ENCODE data around the gene TCFL5.

TCFL5 gene

DNA sequence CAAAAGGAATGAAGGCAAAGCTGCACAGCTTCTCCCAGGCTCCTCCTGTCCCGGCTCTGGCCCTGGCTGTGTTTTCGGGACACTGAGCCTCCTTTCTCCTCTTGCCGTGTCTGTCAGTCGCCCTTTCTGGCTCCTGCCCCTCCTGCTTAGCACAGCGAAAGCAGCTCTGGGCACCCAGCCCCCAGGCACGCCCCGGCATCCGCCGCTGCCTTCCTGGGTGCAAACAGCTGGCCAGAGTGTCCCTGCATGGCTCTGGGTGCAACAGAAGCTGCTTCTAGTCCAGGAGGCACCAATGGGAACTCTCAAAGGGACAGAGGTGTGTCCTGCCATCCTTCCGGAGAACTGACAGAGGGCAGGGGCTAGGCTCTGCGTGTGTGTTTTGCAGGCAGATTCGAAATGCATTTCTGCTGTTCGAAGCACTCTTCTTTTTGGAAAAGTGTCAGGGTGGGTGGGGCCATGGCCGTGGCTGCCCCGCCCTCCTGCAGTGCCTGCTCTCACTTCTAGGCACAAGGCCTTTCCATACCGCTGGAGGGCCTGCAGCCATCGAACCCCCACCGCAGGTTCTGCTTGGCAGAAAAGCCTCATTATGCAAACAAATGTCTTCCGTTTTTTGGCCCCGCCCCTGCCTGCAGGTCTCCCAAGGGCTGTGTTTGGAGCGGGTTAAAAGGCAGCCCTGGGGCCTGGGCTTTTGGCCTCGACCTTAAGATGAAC is 29.3 kb downstream of the TCFL5 start:
- no peak for DNase-seq

DNA sequence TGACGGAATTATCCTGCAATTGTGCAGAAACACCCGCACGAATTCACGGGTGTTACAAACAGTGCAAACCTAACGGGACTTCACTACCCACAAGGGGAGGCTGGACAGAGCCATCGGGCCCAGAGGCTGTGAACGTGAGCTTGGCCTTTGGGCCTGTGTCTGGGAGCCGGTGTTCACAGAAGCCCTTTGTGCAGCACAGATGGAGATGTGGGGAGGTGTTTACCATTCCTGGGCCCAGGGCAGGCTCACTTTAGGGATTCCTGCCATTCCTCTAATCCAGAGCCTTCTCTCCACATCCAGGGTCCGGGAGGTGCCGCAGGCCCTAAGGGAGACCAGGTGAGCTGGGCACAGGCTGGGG is 29.8 kb downstream of the TCFL5 start:
- no peak for DNase-seq

DNA sequence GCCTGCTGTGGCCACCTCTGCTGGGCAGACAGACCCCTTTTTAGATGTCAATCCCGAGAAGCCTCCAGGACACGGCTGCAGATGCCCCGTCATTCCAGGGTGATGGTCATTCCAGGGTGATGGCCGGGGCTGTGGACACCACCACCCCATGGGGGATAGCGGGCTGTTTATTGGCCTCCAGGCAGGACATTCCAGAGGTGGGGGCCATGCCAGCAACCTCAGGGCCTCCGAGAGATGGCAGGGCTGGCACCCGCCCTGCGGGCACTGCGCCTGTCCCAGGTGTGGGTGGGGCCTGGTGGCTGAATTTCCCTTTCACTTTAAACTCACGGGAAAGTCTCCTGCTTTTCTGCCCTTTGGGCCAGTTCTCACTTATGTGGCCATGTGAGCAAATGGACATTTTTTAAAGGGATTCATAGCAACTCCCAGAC is 30.2 kb downstream of the TCFL5 start:
- no peak for DNase-seq

DNA sequence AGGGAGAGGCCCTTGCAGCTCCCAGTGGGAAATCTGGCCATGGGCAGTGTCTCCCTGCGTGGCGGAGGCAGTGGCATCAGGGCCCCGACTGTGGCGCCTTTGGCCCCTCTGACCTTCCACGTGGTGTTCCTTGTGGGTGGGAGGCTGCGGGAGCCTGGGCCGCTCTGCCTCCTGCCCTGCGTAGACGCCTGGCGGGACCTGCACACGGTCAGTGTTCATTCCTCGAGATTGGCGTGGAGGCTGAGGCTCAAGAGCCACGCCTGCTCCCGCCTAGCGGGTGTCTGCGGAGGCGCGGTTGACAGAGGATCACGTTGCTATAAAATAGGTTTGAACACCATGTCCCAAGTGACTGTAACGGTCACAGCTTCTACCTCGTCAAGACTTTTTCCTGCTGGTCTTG is 30.8 kb downstream of the TCFL5 start:
- DNase-seq: no peak

DNA sequence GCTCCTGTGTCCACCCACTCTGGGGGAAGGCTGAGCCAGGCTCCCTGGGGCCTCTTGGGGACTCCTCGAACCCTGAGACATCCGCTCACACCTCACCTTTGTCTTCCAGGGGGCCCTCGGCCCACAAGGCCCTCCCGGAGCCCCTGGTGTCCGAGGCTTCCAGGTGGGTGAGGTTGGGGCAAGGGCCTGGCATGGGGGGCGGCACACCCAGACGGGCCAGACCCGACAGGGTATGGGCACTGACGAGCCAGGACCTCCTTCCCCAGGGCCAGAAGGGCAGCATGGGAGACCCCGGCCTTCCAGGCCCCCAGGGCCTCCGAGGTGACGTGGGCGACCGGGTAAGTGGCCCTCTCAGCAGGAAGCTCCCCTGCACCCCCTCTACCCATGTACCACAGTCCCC is 31.4 kb downstream of the TCFL5 start:
- no peak for DNase-seq

DNA sequence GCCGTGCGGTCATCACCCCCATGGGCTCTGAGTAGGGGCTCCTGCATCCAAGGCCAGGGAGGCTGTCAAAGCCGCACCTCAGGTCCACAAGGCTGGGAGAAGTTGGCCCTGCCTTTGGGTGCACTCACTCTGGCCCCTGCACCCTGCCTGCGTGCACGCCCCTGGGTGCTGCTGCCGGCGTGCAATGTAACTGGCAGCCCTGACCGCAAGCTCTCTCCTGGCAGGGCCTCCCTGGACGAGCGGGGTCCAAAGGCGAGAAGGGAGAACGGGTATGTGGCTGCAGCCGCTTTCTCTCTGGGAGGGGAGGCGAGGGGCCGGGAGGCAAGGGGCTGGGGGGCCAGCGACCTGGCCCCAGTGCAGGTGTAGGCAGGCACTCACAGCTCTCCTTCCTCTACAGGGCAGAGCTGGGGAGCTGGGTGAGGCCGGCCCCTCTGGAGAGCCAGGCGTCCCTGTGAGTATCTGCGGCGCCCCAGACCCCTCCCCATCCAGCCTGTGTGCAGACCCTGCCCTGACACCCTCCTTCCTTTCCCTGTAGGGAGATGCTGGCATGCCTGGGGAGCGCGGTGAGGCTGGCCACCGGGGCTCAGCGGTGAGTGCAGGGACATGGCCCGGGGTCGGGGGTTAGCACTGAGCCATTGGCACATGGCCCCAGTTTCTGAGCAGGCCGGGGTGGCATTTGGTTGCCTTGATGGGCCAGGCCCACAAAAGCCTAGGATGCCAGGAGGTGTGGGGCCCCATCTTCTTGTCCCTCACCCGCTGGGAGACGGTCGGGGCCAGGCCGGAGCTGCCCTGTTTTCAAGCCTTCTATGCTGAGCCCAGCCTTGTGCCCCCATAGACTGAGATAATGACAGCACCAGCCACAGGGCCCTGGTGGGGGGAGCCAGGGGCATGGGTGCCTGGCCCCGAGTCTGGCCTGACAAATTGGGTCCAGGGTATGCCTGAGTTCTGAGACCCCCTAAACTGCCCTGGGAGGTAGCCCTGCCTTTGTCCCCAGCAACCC is 32.1 kb downstream of the TCFL5 start:
- no peak for DNase-seq

DNA sequence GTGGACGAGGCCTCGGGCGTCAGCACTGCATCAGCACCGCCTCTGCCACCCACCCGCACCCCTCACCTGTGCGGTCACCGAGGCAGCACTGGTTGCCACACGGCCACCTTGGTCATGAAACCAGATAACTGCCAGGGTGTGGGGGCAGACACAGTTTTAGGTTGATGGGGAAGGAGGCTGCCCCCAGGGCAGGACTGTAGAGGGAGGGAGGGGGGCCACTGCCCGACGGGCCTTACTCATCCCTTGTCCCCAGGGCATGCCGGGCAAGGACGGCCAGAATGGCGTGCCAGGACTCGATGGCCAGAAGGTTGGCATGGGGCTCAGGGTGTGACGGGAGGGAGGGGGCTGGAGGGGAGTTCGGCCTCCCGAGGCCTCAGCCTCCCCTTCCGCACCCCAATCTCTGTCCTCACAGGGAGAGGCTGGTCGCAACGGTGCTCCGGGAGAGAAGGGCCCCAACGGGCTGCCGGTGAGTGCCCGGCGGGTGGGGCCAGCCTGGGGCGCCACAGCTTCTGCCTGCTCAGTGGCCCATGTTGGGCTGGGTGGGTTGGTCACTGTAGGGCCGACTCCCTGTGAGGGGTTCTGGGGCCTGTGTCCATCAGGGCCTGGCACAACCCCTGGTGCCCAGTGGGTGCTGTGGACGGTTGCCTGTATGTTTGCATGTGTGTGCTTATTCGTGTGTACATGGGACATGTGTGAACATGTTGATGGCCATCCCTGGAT is 33.0 kb downstream of the TCFL5 start:
- no peak for DNase-seq

DNA sequence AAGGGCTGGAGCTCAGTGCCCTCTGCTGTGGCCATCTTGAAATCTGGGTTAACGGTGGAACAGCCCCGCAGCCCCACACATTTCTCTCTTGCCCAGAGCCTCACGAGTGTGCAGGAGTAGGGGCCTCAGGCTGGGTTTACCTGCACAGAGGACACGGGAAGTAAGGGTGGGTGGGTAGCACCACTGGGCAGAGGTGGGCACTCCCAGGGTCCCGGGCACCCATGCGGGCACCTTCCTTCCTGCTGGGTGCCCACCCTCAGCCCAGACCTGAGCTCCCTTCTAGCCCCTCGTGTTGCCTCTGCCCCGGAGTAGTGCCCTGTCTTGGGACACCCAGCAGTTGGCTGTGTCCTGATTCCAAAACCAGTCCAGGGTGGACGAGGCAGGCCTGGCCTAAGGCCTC is 33.6 kb downstream of the TCFL5 start:
- DNase-seq: no peak

DNA sequence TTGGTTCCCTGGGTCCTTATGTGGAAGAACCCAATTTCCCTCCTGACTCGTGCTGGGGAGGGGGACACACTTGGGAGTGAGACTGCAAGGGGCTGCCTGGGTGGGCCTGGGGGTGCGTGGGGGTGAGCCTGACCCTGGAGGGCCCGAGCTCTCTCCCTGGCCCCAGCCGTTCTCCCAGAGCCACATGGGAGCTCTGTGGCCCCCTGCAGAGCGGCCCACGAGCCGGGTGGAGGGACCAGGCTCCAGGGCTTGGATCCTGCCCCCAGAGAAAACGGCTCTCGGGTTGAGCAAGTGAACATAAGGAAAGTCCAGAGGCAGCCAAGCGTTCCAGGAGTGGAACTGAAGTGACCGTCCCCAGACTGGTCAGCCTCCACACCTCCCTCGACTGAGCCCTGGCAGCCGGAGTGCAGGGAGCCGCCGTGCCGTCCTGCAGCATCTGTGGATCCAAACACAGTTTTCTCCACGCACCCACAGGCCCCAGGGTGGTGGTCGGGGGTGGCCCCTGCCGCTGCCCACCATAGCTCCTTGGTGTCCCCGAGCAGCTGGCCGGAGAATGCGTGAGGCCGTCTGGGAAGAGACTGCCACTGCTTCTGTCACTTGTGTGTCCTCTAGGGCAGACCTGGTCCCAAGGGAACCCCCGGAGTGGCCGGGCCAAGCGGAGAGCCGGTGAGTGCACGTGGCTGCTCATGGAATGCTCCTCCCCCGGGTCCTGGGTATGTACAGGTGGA is 34.1 kb downstream of the TCFL5 start:
- DNase-seq: no peak

DNA sequence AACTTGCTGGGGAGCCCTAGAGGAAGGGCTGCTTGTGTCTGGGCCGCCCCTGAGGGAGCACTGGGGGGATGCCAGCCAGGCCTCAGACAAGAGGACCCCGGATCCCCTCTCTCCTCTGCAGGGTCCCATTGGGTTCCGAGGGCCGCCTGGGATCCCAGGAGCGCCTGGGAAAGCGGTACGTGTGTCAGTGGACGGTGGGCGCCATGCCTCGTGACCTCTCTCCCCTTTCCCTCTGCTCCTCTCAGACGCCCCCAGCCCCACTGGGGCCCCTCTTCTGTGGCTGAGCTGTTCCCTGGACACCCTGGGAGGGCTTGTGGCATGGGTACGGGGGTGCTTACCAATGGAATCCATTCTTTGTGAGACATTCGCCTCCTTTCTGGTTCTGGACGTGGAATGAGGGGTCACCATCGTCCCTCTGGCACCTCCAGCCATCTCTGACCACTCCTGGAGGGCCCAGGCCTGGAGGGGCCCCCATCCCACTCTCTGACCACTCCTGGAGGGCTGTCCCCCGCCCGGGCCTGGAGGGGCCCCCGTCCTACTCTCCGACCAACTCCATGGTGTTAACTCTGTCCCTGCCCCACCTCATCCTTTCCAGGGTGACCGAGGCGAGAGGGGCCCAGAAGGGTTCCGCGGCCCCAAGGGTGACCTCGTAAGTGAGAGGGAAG is 34.8 kb downstream of the TCFL5 start:
- no peak for DNase-seq

DNA sequence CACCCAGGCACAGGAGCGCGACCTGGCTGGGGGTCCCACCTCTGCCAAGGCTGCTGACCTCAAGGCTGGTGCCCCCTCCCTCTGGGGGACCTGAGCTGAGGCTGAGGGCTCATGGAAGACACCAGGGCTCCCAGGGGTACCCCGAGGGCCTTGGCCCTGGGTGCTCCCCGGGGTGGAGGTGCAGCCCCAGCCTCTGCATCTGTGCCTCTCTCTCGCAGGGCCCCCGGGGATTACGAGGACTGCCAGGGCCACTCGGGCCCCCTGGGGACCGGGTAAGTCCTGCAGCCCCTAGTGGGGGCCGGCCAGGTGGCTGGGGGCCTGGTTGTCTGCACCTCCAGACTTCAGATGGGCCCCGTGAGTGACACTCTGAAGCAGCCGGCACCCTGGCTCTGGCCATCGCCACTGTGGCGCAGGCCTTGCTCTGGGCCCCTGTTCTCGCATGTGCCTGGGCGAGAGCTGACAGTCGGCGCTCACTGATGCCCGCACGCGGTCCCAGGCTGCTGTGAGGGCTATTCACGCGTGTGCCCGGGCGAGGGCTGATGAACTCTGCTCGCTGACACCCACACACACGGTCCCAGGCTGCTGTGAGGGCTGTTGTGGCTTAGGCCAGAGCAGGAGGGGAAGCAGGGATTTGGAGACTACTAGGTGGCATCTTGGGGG is 35.5 kb downstream of the TCFL5 start:
- DNase-seq: no peak

DNA sequence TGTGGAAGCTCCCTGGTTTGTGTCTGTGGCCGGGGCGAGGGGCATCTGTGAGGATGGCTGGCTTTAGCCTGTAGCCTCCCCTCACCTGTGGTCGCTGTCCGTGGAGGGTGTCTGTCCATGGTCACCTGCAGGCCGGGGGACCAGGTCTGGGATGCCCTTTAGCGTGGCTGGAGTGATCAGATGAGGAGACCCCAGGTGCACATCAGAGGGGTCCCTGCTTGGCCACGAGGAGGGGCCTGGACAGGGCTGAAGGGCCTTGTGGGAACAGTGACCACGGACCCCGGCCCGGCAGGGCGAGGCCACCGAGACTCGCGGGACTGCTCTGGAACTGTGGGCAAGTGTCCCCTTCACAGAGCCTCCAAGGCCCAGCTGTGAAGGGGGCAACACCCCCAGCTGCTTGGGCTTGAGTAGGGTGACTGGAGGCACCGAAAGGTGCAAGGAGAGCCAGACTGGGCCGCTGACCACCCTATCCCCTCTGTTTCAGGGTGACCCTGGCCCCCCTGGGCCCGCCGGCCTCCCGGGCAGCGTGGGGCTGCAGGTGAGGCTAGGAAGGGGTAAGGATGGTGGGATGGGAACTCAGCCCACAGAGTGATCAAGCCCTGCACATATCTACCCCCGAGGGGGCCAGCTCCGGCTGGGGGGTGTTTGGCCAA is 36.2 kb downstream of the TCFL5 start:
- no peak for DNase-seq

DNA sequence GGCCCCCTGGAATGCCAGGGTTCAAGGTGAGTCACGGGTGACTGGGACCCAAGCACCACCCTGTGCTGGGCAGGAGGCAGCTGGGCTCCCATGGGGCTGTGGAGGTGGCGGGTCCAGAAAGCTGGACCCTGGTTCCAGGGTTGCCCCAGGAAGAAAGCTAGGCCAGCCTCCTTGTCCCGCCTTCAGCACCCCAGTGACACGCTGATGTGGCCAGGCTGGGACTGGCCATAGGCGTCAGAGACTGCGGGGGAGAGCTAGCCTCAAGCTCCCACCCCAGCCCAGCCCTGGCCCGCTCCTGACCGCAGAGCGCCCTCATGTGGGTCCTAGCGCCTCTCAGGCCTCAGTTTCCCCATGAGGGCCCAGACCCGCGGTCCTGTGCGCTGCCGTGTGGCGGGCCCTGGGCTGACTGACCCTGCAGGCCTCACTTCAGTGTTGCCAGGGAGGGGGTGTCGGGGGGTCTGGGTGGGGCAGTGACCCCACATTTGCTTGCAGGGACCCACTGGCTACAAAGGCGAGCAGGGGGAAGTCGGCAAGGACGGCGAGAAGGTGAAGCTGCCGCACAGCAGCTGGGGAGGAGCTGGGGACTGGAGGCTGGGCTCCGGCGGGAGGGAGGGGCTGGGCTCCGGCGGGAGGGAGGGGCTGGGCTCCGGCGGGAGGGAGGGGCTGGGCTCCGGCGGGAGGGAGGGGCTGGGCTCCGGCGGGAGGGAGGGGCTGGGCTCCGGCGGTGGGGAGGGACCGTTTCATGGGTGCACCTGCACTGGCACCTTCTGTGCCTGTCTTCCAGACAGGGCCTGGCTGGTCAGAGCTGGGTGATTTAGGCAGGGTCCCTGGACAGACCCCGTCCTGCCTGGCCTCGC is 36.9 kb downstream of the TCFL5 start:
- no peak for DNase-seq

DNA sequence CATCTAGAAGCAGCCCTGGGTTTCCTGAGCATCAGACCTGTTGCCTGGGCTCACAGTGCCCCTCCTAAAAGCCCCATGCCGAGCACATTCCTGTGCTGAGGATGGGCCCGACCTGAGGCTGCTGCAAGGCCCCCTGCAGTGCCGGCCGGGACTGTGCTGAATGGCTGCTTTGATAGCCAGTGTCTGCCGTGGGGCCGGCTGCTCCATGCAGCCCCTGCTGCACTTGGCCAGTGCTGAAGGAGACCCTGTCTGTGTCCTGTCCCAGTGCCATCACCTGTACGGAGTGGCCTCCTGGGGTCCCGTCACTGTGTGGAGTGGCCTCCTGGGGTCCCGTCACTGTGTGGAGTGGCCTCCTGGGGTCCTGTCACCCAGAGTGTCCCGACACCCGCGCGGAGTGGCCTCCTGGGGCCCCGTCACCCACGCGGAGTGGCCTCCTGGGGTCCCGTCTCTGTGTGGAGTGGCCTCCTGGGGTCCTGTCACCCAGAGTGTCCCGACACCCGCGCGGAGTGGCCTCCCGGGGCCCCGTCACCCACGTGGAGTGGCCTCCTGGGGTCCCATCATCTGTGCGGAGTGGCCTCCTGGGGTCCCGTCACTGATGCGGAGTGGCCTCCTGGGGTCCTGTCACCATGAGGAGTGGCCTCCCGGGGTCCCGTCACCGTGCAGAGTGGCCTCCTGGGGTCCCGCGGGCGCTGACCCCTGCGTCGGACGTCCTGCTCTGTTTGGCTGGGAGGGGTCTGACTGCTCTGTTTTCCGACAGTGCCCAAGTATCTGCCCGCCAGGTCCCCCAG is 37.7 kb downstream of the TCFL5 start:
- DNase-seq: no peak

DNA sequence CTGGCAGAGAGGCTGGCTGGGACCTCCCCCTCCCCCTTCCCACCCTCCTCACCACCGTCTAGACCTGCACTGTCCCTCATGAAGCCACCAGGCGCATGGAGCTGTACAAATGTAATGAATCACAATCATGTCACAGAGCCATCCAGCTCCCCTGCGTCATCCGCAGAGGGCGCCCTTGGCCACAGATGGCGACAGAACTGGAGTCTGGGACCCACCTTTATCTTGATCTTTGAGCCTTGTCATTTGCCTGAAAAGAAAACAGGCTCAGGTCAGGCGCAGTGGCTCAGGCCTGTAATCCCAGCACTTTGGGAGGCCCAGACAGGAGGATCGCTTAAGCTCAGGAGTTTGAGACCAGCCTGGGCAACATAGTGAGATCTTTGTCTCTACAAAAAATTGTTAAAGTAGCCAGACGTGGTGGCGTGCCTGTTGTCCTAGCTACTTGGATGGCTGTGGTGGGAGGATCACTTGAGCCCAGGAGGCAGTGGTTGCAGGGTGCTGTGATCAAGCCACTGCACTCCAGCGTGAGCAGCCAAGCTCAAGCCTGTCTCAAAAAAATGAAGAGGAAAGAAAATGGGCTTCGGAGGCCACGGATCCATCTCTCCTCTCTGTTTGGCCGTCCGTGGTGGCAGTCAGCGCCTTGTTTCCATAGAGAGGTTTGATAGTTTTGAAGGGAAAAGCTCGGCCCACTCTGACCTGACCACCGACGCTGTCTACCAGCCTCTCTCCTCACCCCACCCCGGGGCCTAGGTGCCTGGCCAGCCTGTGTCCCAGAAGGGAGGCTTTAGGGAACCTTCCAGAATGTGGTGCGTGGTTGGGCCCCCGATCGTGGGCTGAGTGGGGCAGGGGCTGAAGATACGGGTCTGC is 38.6 kb downstream of the TCFL5 start:
- peak; percentile 56 for DNase-seq

DNA sequence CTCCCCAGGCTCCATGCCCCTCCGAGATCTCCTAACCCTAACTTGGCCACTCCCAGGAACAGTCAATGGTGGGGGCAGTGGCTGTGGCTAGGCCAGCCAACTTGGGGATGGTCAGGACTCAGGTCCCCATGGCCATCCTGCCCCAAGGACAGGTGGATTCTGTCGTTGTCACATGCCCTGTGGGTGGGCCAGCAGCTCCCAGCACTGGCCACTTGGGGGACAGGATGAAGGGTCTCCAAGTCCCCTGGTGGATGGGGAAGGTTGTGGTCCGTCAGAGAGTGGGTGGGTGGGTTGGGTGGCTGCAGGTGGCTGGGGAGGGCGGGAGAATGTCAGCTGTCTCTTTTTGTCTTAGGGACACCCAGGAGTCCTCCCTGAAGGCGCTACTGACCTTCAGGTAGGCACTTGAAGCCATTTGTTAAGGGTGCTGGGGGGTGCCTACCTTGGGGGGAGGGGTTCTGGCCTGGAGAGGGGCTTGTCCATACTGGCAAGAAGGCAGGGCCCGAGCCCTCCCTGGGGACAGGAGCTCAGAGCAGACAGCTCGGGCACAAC is 39.3 kb downstream of the TCFL5 start:
- no peak for DNase-seq

DNA sequence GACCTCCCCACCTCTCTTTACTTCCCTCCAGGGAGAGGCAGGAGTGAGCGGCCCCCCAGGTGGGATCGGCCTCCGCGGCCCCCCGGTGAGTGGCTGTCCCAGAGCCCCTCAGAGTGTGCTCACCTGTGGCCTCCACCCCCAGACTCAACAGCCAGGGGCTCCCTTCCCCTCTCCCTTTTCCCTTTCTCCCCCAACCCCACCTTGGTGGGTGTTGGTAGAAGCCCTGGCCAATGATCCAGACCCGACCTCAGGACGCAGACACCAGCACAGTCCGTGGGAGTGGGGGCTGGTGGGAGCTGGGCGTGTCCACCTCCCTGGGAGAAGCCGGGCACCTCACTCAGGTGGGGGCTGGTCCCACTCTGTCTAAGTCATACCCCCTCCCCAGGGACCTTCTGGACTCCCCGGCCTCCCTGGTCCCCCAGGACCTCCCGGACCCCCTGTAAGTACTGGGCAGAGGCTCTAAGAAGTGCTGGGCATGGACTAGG is 39.9 kb downstream of the TCFL5 start:
- no peak for DNase-seq
